Stimulated activated CD8-positive, alpha-beta memory T cell treated with anti-CD3 and anti-CD28 coated beads, Interleukin-15, amount 100 ng/mL, for 48 hours (primary cell): ENCODE measurements around the gene RAB36.

Experiments
- DNase-seq, 2 donors: peaks; one replicate each; pipeline ENCODE4 v3.0.0-alpha.2; 2020; ENCODE audit warnings: low read depth in 2 of 2

RAB36 gene

DNA sequence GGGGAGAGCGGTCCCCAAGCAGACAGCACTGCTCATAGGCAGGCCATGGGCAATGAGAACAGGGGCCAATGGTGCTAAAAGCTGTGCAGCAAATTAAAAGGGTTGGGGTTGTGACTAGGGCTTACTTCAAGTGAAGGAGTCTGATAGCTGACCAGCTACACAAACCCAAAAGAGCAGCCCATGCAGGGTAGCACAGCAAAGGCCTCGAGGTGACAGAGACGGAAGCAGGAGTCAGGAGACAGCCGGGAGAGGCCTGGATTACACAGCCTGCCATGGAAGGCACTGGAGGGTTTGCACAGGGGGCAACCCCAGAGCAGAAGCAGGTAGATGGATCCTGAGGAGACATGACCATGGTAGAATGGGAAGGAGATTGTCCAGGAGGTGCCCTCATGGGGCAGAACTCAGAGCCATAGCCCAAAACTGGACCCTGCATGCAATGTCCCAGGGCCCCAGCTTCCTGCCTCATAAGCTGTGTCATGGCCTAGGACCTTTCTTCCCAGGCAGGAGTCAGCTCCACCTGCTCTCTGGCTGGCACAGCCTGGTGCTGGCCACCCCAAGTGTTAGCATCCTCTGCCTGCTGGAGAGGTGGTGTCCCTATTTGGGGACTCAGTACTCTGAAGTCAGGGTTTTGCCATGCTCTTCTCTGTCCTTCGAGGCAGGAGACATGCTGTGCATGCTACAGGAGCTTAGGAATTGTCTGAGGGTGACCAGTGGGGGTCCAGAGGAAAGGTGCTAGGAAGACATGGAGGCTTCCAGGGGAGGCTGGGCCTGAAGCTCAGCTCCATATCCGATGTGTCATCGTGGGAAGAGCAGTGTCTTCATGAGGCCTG lies 36.8 kb upstream of the RAB36 start:
- no peak for DNase-seq

GRCh38 chr22:23109079-23109347 lies 36.3 kb upstream of the RAB36 start:
- DNase-seq = no peak

GRCh38 chr22:23109441-23109978 lies 35.8 kb upstream of the RAB36 start:
- no peak for DNase-seq

DNA sequence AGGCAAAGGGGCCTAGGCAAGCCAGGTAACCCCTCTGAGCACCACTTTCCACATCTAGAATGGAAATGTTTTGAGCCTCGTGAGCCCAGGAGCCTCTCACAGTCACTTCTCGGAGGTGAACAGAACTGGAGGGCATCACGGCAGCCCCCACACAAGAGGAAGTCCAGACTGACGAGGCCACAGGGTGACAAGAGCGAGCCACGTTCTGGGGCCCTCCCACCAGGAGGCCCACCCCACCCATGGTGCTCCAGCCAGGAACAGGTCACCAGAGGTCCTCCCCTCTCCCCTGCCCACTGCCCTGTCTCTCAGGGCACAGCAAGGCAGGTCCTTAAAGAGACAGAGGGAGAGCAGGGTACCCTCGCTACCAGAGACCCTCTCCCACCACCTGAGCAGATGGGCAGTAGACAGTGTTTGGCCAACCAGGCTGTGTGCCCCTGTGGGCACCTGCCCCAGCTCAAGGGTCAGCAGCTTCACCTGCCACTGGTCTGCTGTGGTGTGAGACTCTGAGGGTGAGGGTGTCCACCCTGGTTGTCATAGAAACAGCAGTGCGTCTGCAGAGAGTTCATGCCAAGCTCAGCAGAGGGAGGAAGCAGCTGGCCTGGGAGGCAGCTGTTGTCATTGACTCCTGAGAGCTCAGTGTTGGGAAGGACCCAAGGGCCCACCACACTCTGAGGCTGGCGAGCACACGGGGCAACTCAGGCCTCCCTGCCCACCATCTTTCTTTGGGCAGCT lies 34.9 kb upstream of the RAB36 start:
- DNase-seq = no peak

GRCh38 chr22:23110922-23111527 lies 34.3 kb upstream of the RAB36 start:
- no peak for DNase-seq

DNA sequence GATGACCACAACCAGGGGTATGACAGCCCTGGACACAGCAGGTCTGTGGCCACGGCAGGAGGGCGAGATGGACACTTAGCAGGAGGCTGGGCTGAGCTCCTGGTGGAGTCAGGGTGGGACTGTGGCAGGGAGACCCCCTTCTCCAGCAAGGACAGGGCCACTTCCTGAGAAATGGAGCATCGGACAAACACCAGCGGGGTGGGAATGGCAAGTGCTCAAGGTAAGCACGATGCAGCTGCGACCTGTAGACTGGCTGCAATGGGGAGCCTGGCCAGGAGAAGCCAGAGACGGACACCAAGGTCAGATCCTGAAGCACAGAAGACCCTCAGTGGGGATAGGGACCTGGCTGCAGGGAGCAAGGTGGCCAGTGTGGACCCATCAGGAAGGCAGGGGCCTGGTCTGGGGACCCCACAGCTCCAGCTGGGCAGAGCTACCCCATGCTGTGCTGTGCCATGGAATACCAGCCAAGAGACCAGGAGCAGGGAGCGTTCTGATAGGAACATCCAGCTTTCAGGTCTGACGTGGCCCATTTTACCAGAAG lies 32.7 kb upstream of the RAB36 start:
- no peak for DNase-seq

DNA sequence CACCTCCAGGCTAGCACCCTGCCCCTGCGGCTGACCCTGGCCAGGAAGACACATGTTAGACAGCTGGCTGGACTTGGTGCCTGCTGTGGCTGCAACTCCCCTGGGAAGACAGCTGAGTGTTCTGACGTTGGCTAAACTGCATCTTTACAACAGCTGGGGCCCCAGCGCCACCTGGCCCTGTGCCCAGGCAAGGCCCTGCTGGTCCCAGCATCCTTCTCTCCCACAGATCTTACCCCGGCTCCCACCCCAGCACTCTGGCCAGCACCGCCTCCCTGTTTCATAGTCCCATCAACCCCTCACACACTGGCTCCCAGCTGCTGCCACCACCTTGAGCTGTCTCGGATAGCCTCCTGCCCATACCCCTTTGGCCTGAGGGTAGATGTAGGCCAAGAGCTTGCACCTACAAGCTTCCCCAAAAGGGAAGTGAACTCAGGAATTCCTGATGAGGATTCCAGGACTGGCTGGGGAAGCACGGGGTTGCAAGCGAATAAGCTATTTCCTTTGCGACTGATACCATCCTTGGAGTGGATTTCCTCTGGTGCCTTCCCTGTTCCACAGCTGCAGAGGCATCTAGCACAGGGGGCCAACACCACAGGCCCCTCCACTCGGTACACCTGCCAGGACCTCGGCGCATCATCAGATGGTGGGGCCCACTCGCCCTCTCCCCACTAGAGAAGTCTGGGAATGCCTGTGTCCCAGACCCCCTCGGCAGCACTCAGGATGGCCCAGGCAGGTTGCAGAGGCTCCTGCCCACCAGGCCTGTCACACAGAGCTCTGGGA lies 32.0 kb upstream of the RAB36 start:
- no peak for DNase-seq

DNA sequence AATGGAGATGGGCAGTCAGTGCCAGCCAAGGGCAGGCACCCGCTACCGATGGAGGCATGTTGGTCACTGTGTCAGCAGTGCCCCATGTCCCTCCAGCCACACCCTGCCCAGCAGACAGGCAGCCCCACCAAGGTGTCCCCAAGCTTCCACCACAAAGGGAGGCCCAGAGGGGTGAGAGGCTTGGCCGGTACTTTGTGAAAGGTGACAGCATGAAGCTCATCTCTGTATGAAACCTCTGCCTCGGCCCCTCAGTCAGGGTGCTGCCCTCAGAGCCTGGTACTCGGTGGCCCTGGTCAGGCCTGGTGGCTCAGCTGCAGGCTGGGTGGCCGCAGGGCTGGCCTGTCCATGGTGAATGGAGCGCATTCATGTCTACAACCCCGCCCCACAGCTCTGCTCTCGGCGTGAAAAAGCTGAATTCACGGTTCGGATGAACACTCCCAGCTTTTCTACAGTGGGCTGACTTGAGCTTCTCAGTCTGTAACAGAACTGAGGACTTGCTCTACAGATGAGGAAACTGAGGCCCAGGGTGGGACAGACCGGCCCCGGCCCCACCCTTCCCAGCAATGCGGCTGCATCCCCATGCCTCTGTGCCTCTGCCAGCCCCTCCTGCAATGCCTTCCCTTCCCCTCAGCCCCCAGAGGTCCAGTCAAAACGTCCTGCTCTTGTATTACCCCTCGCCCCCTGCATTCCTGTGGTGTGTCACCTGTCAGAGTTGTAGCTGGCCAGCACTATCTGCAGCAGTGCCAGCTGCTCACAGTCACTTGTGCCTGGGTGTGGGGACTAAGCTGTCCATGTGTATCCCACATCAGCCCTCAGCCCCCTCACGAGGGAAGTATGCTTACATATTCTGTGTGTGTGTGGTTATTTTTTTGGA lies 31.2 kb upstream of the RAB36 start:
- no peak for DNase-seq

- DNase-seq = no peak
Measured at GRCh38 chr22:23114721-23115020, 30.6 kb upstream of the RAB36 start.

GRCh38 chr22:23115369-23115768 lies 29.9 kb upstream of the RAB36 start:
- DNase-seq = no peak

- no peak for DNase-seq
Measured at GRCh38 chr22:23115825-23116494, 29.3 kb upstream of the RAB36 start.

- DNase-seq = no peak
Measured at GRCh38 chr22:23116506-23117263, 28.6 kb upstream of the RAB36 start.

GRCh38 chr22:23117275-23117674 lies 28.0 kb upstream of the RAB36 start:
- DNase-seq = no peak

- DNase-seq = no peak
Measured at GRCh38 chr22:23117891-23118646, 27.2 kb upstream of the RAB36 start.

DNA sequence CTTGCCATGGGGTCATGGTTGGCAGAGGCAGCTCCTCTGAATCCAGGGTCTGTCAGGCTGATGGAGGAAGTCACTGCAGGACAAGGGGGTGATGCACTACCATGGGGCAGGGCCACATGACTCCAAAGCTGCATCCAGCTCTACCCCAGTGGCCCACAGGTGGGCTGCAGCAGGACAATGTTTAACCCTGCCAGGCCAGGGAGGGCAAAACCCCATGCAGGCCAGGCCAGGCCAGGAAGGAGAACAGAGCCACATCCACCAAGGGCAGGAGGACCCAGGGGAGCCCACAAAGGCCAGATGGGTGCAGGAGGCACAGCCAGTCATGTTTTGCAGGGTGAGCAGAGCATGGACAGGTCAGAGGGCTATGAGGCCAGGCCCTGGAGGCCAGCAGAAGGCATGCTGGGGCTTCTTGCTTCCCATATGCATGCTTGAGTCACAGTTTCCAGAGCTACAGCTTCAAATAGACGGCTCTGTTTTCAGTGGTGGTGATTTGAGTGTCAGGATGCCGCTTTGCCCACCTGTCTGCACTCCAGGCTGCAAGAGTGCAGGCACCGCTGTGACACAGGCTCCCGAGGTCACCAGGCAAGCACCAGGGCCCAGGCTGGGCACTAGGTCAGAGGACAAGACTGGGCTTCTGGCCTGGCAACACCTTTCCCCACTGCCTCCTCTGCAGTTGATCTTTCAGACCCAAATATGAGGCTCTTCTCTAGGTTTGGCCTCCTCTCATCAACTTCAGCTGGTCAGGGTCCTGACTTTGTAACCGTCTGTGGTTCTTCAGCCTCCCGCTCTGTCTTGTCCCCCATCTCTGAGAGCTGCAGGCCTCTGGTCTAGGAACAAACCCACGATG lies 26.4 kb upstream of the RAB36 start:
- DNase-seq = no peak

GRCh38 chr22:23119494-23120414 lies 25.5 kb upstream of the RAB36 start:
- DNase-seq = peak; percentile 19 to 38

- no peak for DNase-seq
Measured at GRCh38 chr22:23120415-23120899, 24.8 kb upstream of the RAB36 start.
